Activated T-cell treated with anti-CD3 and anti-CD28 coated beads, Interleukin-2, amount 50 U/mL, for 48 hours (primary cell): ENCODE measurements around the gene ENOX1.

Experiments
- DNase-seq, 2 experiments: peaks; one replicate each; pipeline ENCODE4 v3.0.0-alpha.2; 2020

Gene ENOX1

DNA sequence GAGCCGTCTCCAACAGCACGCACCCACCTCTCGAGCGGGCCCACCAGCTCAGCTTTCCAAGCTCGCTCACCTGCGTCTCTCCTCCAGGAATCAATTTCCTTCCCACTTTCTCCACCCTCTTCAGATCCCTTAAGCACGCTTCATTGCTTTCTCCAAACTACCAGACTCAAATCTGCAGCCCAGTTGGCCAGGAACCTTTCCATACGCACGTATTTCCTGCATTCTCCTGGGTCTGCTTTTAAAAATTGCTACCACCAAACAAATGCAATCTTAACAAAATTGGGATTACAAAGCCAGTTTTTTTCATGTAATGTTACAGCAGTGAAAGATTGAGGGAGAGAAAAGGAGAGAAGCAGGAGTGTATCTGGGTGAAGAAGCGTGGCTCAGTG is 1.5 kb downstream of the ENOX1 start:
- DNase-seq, result no peak

GRCh38 chr13:43784496-43784895 is 2.3 kb downstream of the ENOX1 start:
- no peak for DNase-seq

GRCh38 chr13:43783820-43784219 is 3.0 kb downstream of the ENOX1 start:
- no peak for DNase-seq

DNA sequence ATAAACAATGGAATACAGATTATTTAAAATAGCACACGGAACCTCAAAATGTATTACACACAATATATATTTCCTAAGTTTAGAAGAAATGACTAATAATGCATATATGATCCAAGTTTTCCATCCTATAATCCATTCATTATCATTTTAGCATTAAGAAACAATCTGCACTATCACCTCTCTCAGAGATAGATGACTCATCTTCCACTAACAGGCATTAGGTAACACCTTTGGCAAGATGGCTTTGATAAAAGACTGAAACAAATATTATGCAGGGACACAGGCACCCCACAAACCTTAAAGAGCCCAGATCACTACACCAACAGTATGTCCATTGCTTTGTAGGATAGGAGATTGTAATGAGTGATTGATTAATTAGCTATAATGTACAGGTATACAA is 4.1 kb downstream of the ENOX1 start:
- no peak for DNase-seq

GRCh38 chr13:43780666-43781065 is 6.1 kb downstream of the ENOX1 start:
- DNase-seq, result no peak

DNA sequence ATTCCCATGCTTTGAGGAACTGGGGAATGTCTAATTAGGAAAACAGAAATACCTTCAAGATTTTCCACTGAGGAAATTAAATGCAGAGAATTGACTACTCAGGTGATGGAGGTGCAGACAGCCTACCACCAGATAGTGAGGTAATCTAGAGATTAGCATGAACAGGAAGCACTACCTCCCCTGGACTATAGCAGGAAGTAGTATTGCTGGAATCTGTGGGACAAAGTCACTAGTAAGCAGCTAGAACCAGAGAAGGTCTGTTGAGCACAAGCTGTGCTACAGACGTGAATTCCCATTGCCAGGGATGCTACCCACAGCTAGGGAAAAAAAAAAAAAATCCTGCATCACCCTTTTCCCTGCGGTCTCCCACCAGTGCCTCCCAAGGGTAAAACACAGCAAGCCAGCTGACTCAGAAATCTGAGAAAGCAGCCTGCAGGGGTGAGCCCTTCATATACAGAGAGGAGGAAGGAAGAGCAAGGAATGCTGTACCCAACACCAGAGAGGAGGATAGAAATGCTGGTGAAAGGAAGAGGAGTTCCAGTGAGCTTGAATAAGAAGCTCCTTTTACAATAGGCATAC is 10.2 kb downstream of the ENOX1 start:
- no peak for DNase-seq

- DNase-seq, result no peak
These were observed 10.8 kb downstream of the ENOX1 start for GRCh38 chr13:43776006-43776405.

GRCh38 chr13:43773602-43774001 is 13.2 kb downstream of the ENOX1 start:
- DNase-seq, result no peak

GRCh38 chr13:43770871-43771270 is 15.9 kb downstream of the ENOX1 start:
- DNase-seq, result no peak

GRCh38 chr13:43769529-43769928 is 17.2 kb downstream of the ENOX1 start:
- no peak for DNase-seq

DNA sequence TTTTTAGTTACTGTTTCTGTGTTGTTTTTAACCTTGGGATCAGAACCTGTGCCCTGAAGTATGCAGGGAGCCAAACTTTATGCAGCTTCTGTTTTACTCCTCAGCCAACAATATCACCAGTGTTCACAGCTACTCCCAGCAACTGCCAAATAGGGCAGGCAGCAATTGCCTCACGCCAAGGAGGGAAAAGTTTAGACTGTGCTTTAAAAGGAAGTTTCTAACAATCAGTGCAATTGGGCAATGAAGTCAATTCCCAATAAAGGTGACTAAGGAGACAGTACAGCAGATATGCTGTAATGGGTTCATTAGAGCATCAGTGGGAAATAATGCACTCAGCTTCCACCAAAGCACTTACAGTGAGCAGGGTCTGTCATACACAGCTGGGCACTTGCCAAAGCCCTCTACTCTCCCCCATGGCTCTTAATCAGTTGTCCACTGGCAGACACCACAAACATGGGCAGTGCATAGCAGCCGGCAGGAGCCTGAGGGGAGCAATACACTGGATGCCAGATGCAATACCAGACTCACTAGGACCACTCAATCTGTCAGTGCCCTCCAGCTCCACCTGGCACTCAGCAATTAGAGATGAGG is 19.3 kb downstream of the ENOX1 start:
- no peak for DNase-seq

- no peak for DNase-seq
These were observed 20.0 kb downstream of the ENOX1 start for GRCh38 chr13:43766725-43767124.

- DNase-seq, result no peak
These were observed 22.4 kb downstream of the ENOX1 start for GRCh38 chr13:43764349-43764748.

GRCh38 chr13:43763143-43763759 is 23.5 kb downstream of the ENOX1 start:
- no peak for DNase-seq

- DNase-seq, result no peak
These were observed 25.0 kb downstream of the ENOX1 start for GRCh38 chr13:43761616-43762315.

GRCh38 chr13:43760257-43760656 is 26.5 kb downstream of the ENOX1 start:
- no peak for DNase-seq

DNA sequence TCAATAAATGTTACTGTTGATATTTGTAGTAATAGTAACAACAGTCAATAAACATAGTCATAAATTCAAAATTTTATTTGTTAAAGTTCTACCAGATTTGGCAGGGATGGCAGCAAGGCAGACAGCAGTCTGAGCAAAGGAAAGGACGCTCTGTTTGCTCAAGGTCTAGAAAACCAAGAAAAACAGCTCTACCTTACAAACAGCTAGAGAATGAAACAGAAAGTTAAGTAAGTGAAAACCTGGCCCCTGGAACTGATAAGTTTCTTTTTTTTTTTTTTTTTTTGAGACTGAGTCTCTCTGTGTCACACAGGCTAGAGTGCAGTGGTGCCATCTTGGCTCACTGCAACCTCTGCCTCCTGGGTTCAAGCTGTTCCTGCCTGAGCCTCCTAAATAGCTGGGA is 27.9 kb downstream of the ENOX1 start:
- no peak for DNase-seq

DNA sequence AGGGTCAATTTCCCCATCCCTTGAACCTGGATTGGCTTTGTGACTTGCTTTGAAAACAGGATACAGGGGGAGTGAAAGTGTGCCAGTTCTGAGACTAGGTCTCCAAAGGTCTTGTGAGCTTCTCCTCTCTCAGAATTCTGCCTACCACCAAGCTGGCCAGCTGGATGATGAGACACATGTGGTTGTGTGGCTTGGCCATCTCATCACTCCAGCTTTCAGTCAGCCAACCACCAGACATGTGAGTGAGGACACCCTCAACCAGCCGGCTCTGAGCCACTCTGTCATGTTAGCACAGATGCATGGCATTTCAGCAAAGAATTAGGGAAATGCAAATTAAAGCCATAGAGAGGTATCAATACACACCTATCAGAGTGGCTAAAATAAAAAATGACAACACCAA is 29.5 kb downstream of the ENOX1 start:
- DNase-seq, result no peak

- no peak for DNase-seq
These were observed 30.9 kb downstream of the ENOX1 start for GRCh38 chr13:43755844-43756243.

- no peak for DNase-seq
These were observed 35.1 kb downstream of the ENOX1 start for GRCh38 chr13:43751624-43752023.

- no peak for DNase-seq
These were observed 37.3 kb downstream of the ENOX1 start for GRCh38 chr13:43749503-43749902.

- DNase-seq, result no peak
These were observed 42.3 kb downstream of the ENOX1 start for GRCh38 chr13:43744261-43745031.

- DNase-seq, result no peak
These were observed 43.9 kb downstream of the ENOX1 start for GRCh38 chr13:43742911-43743310.
